K562 (cell line): Measurements from ENCODE around the gene VSTM2B. TPM values are rescaled to one million over a fixed set of nuclear protein-coding genes. Genes with fewer than 3 reads are reported as not detected.

Source experiments
- ATAC-seq: fragments of 200-7000 bp; cut with Tn5 transposase; 3 replicates; pipeline ENCODE4 v1.9.1; 2020; ENCODE audit warnings: moderate library complexity
- BruUV-seq: library from RNA; stranded (reverse); fragments of 400-500 nt; replicated peaks from 2 replicates; lab custom pipeline; 2021; lab: Mats Ljungman, UMichigan
- CTCF ChIA-PET: fragments of 300-600 bp; formaldehyde crosslinking; extraction: SDS; loops from one replicate; lab custom pipeline; 2021; ENCODE audit warnings: low intra/inter-chr PET ratio; lab: Yijun Ruan, JAX
- POLR2A ChIA-PET: fragments of 300-600, 350-650 bp; sonication (Branson Sonifier 250); formaldehyde crosslinking; extraction: SDS; loops from one replicate; lab custom pipeline; 2021; ENCODE audit warnings: antibody characterized with exemption, inconsistent platforms; lab: Yijun Ruan, JAX
- DNase-seq, 4 experiments: peaks; one replicate each; pipeline versions ENCODE4 v3.0.0 to v3.0.0-alpha.2; 2011 to 2018; ENCODE audit warnings: low spot score in 3 of 4, mixed read lengths in 3 of 4; ENCODE audit errors: extremely low read depth in 1 of 4
- FAIRE-seq: peaks from 2 replicates; lab custom pipeline; 2011; peaks lifted over from hg19 to GRCh38; lab: Jason Lieb, UNC
- H2AFZ ChIP-seq: 2 replicates; pipeline ENCODE4 v1.6.0; 2011; ENCODE audit warnings: low read depth, low read length, control low read depth, inconsistent platforms
- H3K27ac ChIP-seq: fragments of 200-600 bp; 3 replicates; pipeline ENCODE4 v1.8.0; 2011; ENCODE audit warnings: low read depth, mild to moderate bottlenecking, control low read depth, inconsistent platforms, low read length, moderate library complexity, mixed read lengths; ENCODE audit errors: extremely low read depth
- H3K27me3 ChIP-seq, 2 experiments: fragments of 300-600 bp in 1 of 2; 2 replicates in 1 of 2; 3 replicates in 1 of 2; pipeline versions ENCODE4 v1.6.0 to v1.8.0; 2011; ENCODE audit warnings: inconsistent platforms in 2 of 2, low read length in 2 of 2, mild to moderate bottlenecking in 1 of 2, mixed read lengths in 1 of 2, moderate library complexity in 1 of 2; ENCODE audit not compliant: control insufficient read depth in 2 of 2, insufficient read depth in 2 of 2
- H3K36me3 ChIP-seq: fragments of 300-600 bp; 3 replicates; pipeline ENCODE4 v1.8.0; 2011; ENCODE audit warnings: mild to moderate bottlenecking, low read length, inconsistent platforms; ENCODE audit not compliant: control insufficient read depth, insufficient read depth
- H3K4me1 ChIP-seq, 2 experiments: fragments of 200-600 bp in 1 of 2; replicated peaks in 1 of 2; 2 replicates in 1 of 2; 3 replicates in 1 of 2; pipeline versions ENCODE4 v1.5.1 to v1.8.0; 2011; ENCODE audit warnings: inconsistent platforms in 2 of 2, low read length in 2 of 2, mild to moderate bottlenecking in 1 of 2, mixed read lengths in 1 of 2, moderate library complexity in 1 of 2; ENCODE audit not compliant: control insufficient read depth in 2 of 2, insufficient read depth in 2 of 2
- H3K4me2 ChIP-seq: 2 replicates; pipeline ENCODE4 v1.6.1; 2011; ENCODE audit warnings: low read length, control low read depth, inconsistent platforms, mixed read lengths; ENCODE audit not compliant: insufficient read depth
- H3K4me3 ChIP-seq: fragments of 200-600 bp; sonication (generic), shearing (Covaris generic); 2 replicates; pipeline ENCODE4 v1.5.1; 2016; ENCODE audit warnings: control low read depth, inconsistent platforms
- H3K79me2 ChIP-seq: fragments of 200-600 bp; 3 replicates; pipeline ENCODE4 v1.8.0; 2011; ENCODE audit warnings: low read length, inconsistent platforms; ENCODE audit not compliant: control insufficient read depth, insufficient read depth
- H3K9ac ChIP-seq, 2 experiments: 2 replicates each; pipeline versions ENCODE4 v1.6.0 to v1.6.1; 2011; ENCODE audit warnings: low read depth in 2 of 2, low read length in 2 of 2, control low read depth in 1 of 2, inconsistent platforms in 1 of 2, mild to moderate bottlenecking in 1 of 2, mixed read lengths in 1 of 2; ENCODE audit not compliant: insufficient read depth in 1 of 2
- H3K9me1 ChIP-seq: one replicate; pipeline ENCODE4 v1.6.0; 2011; ENCODE audit warnings: inconsistent platforms, mild to moderate bottlenecking, low read length, moderate library complexity; ENCODE audit not compliant: control insufficient read depth, insufficient read depth
- H3K9me3 ChIP-seq: replicated peaks from 2 replicates; pipeline ENCODE4 v1.5.1; 2011; ENCODE audit warnings: low read depth, low read length, inconsistent platforms; ENCODE audit not compliant: control insufficient read depth, insufficient read depth
- H4K20me1 ChIP-seq: replicated peaks from 2 replicates; pipeline ENCODE4 v1.6.1; 2011; ENCODE audit warnings: low read length, inconsistent platforms, mixed read lengths; ENCODE audit not compliant: control insufficient read depth, insufficient read depth
- MCM2 ChIP-seq: fragments of 450-650 bp; IDR thresholded peaks from 2 replicates; pipeline ENCODE4 v1.6.1; 2017; ENCODE audit warnings: low read depth, mild to moderate bottlenecking
- RBM25 ChIP-seq: fragments of 200-400 bp; formaldehyde crosslinking; IDR thresholded peaks from 2 replicates; pipeline ENCODE4 v1.6.1; 2018; ENCODE audit warnings: low read length, low read depth, moderate library complexity; ENCODE audit not compliant: severe bottlenecking
- RFX1 ChIP-seq: fragments of 450-650 bp; IDR thresholded peaks from 2 replicates; pipeline ENCODE4 v1.6.1; 2016; ENCODE audit warnings: mild to moderate bottlenecking, moderate library complexity
- ZNF445 ChIP-seq: fragments of 250-450 bp; sonication (Bioruptor Pico); IDR thresholded peaks from 2 replicates; pipeline ENCODE4 v1.4.0; 2020; ENCODE audit warnings: low read depth, mild to moderate bottlenecking, moderate library complexity
- WGBS: fragments of 100-300 bp; shearing (Covaris generic); methylation state at CpG from one replicate; pipeline ENCODE4 v1.1.6; 2016; ENCODE audit warnings: low coverage, mixed read lengths; ENCODE audit not compliant: insufficient coverage; ENCODE audit errors: missing lambda C conversion rate; 5-methylcytosine and 5-hydroxymethylcytosine counted together
- in situ Hi-C: fragments of 300-500 bp; cut with MboI; formaldehyde crosslinking; loops from 4 replicates; pipeline ENCODE4 v1.15.0; 2018; ENCODE audit warnings: inconsistent platforms, mixed read lengths
- intact Hi-C: fragments of 100-400 bp; cut with micrococcal nuclease; formaldehyde crosslinking; loops from 2 replicates; pipeline ENCODE4 v1.14.2; 2022
- polyA plus RNA-seq, 8 experiments: library from polyadenylated mRNA; depleted of rRNA in 4 of 8; stranded (reverse) in 5 of 8; unstranded in 3 of 8; fragments of >200 nt; fragmentation: Nextera tagmentation in 2 of 8; fragmentation: Illumina TruSeq in 1 of 8; extraction: Ambion mirVana in 2 of 8; extraction: Trizol in 1 of 8; gene quantifications; 2 replicates each; pipeline versions ENCODE4 v1.2.1 to v1.2.3, GENCODE V29; 2011 to 2014; ENCODE audit warnings: inconsistent platforms in 1 of 8, missing spikeins in 1 of 8
- total RNA-seq, 7 experiments: library from RNA; depleted of rRNA in 6 of 7; stranded (reverse); fragments of >200 nt in 6 of 7; fragmentation: Illumina TruSeq in 2 of 7; extraction: Trizol in 2 of 7; gene quantifications; 2 replicates each; pipeline versions ENCODE4 v1.2.1 to v1.2.3, GENCODE V29; 2011 to 2021; ENCODE audit warnings: low replicate concordance in 1 of 7

The VSTM2B gene
- total and polyA plus RNA-seq, 9 of the 15 experiments (the other 6 are each of a cell fraction or from before 2014, with no cell fraction given): not detected

GRCh38 chr19:29499261-29499920, 26.4 kb upstream of the VSTM2B start:
- H3K4me3 ChIP-seq: no peak overlapping the region
- H2AFZ ChIP-seq: no peak overlapping the region
- ChIA-PET POLR2A (interaction anchor here (0.6 kb wide), 1 partner anchor 22 kb away, joined by 3 read pairs; no protein-coding TSS in a partner anchor), CTCF (no interaction called here)
- ATAC-seq: no peak
- FAIRE-seq: no peak
- H3K79me2 ChIP-seq: no peaks in the 10 kb centered on the region
- H3K9ac ChIP-seq: no peak overlapping the region
- no peak overlapping the region for H3K4me2 ChIP-seq
- in situ Hi-C loops (no loop called here), intact Hi-C loops (no loop called here)
- no peak for TF ChIP-seq ZNF445
- no peak for TF ChIP-seq MCM2
- TF ChIP-seq RFX1: peak; percentile 66
- peak; percentile 25 for TF ChIP-seq RBM25
- H3K4me1 ChIP-seq: no peaks in the 10 kb centered on the region
- no peaks in the 10 kb centered on the region; the same call in none of the 2 replicates for H4K20me1 ChIP-seq
- H3K27ac ChIP-seq: no peak overlapping the region
- H3K36me3 ChIP-seq: no peaks in the 10 kb centered on the region
- H3K27me3 ChIP-seq: peaks cover 0 to 29% of the 10 kb centered on the region in 2 experiments; a peak in 3 of 5 replicates
- 1% methylated on average over 14 of the region's 14 CpGs for WGBS
- H3K9me3 ChIP-seq: no peaks in the 10 kb centered on the region
- BruUV-seq: no TSS peak
- no peak for DNase-seq
- H3K9me1 ChIP-seq: no peaks in the 10 kb centered on the region
